Measurements from ENCODE around the gene ESRRA. TPM values are rescaled to one million over a fixed set of nuclear protein-coding genes. Genes with fewer than 3 reads are reported as not detected.

ESRRA gene
- total RNA-seq, 1 donor from 2014 or later: 42.3 TPM

- no peaks in the 10 kb centered on the region for H3K9me3 Mint-ChIP-seq (ENCODE audit: unreplicated experiment)
- no peak for DNase-seq (ENCODE audit: low spot score)
- H3K27ac Mint-ChIP-seq (ENCODE audit: unreplicated experiment): no peak overlapping the region
- peaks cover 14% of the 10 kb centered on the region for H3K4me1 Mint-ChIP-seq (ENCODE audit: unreplicated experiment)
- no peak overlapping the region for H3K4me3 Mint-ChIP-seq (ENCODE audit: unreplicated experiment)
- peaks cover 9% of the 10 kb centered on the region for H3K36me3 Mint-ChIP-seq (ENCODE audit: low read depth, unreplicated experiment)
- H3K27me3 Mint-ChIP-seq (ENCODE audit: unreplicated experiment): peaks cover 36% of the 10 kb centered on the region
- no peak for TF ChIP-seq CTCF (IDR thresholded peaks at IDR 0.05; ENCODE audit: unreplicated experiment)
Measured at GRCh38 chr11:64292460-64293254, 12.7 kb upstream of the ESRRA start.

- H3K27ac Mint-ChIP-seq (ENCODE audit: unreplicated experiment): no peak overlapping the region
- H3K27me3 Mint-ChIP-seq (ENCODE audit: unreplicated experiment): peaks cover 40% of the 10 kb centered on the region
Measured at GRCh38 chr11:64294774-64295173, 10.6 kb upstream of the ESRRA start.

GRCh38 chr11:64295760-64296159, 9.6 kb upstream of the ESRRA start:
- Mint-ChIP-seq H3K4me1 (ENCODE audit: unreplicated experiment) (peaks cover 13% of the 10 kb centered on the region), H3K27ac (ENCODE audit: unreplicated experiment) (no peak overlapping the region), H3K36me3 (ENCODE audit: low read depth, unreplicated experiment) (peaks cover under 1% of the 10 kb centered on the region), H3K4me3 (ENCODE audit: unreplicated experiment) (no peak overlapping the region), H3K27me3 (ENCODE audit: unreplicated experiment) (peaks cover 36% of the 10 kb centered on the region), H3K9me3 (ENCODE audit: unreplicated experiment) (no peaks in the 10 kb centered on the region)
- DNase-seq (ENCODE audit: low spot score): no peak
- TF ChIP-seq CTCF (IDR thresholded peaks at IDR 0.05; ENCODE audit: unreplicated experiment): no peak

More at GRCh38 chr11:64294774-64295173, 10.6 kb upstream of the ESRRA start:
- Mint-ChIP-seq H3K4me1 (ENCODE audit: unreplicated experiment) (peaks cover 16% of the 10 kb centered on the region), H3K4me3 (ENCODE audit: unreplicated experiment) (no peak overlapping the region), H3K36me3 (ENCODE audit: low read depth, unreplicated experiment) (peaks cover 4% of the 10 kb centered on the region), H3K9me3 (ENCODE audit: unreplicated experiment) (no peaks in the 10 kb centered on the region)
- no peak for DNase-seq (ENCODE audit: low spot score)
- no peak for TF ChIP-seq CTCF (IDR thresholded peaks at IDR 0.05; ENCODE audit: unreplicated experiment)

GRCh38 chr11:64296236-64296635, 9.1 kb upstream of the ESRRA start:
- Mint-ChIP-seq H3K9me3 (ENCODE audit: unreplicated experiment) (no peaks in the 10 kb centered on the region), H3K4me1 (ENCODE audit: unreplicated experiment) (peaks cover 11% of the 10 kb centered on the region), H3K36me3 (ENCODE audit: low read depth, unreplicated experiment) (no peaks in the 10 kb centered on the region), H3K27ac (ENCODE audit: unreplicated experiment) (no peak overlapping the region), H3K27me3 (ENCODE audit: unreplicated experiment) (peaks cover 34% of the 10 kb centered on the region), H3K4me3 (ENCODE audit: unreplicated experiment) (no peak overlapping the region)
- no peak for DNase-seq (ENCODE audit: low spot score)
- no peak for TF ChIP-seq CTCF (IDR thresholded peaks at IDR 0.05; ENCODE audit: unreplicated experiment)
